GM19035 (cell line): ENCODE measurements around the gene KRTAP5-3.

Source experiments
- ATAC-seq: cut with Tn5 transposase; IDR thresholded peaks from one replicate; pipeline ENCODE4 v1.9.1; 2021; ENCODE audit not compliant: unreplicated experiment

Gene KRTAP5-3

GRCh38 chr11:1643146-1643690 is 35.0 kb upstream of the KRTAP5-3 start:
- no peak for ATAC-seq

GRCh38 chr11:1642288-1643145 is 34.3 kb upstream of the KRTAP5-3 start:
- ATAC-seq: no peak

GRCh38 chr11:1641096-1641495 is 32.8 kb upstream of the KRTAP5-3 start:
- ATAC-seq: no peak

GRCh38 chr11:1640076-1640946 is 32.0 kb upstream of the KRTAP5-3 start:
- no peak for ATAC-seq

- ATAC-seq: no peak
Observed at GRCh38 chr11:1639666-1640065, 31.4 kb upstream of the KRTAP5-3 start.

- no peak for ATAC-seq
Observed at GRCh38 chr11:1639102-1639620, 30.9 kb upstream of the KRTAP5-3 start.

- ATAC-seq: no peak
Observed at GRCh38 chr11:1638344-1638743, 30.1 kb upstream of the KRTAP5-3 start.

- no peak for ATAC-seq
Observed at GRCh38 chr11:1637628-1638027, 29.4 kb upstream of the KRTAP5-3 start.

- ATAC-seq: no peak
Observed at GRCh38 chr11:1636291-1636950, 28.2 kb upstream of the KRTAP5-3 start.

GRCh38 chr11:1633864-1634263 is 25.6 kb upstream of the KRTAP5-3 start:
- ATAC-seq: no peak

- ATAC-seq: no peak
Observed at GRCh38 chr11:1632053-1632714, 23.9 kb upstream of the KRTAP5-3 start.

GRCh38 chr11:1631066-1631568 is 22.9 kb upstream of the KRTAP5-3 start:
- ATAC-seq: no peak

GRCh38 chr11:1630271-1630670 is 22.0 kb upstream of the KRTAP5-3 start:
- no peak for ATAC-seq

GRCh38 chr11:1629326-1630185 is 21.3 kb upstream of the KRTAP5-3 start, which contains the start of gene KRTAP5-5:
Gene KRTAP5-5, plus strand, starts transcription at chr11:1629775. Its CDS starts 66 bp downstream, at chr11:1629841.
- no peak for ATAC-seq

- no peak for ATAC-seq
Observed at GRCh38 chr11:1628506-1629325, 20.5 kb upstream of the KRTAP5-3 start.

GRCh38 chr11:1625541-1625940 is 17.3 kb upstream of the KRTAP5-3 start:
- ATAC-seq: no peak

GRCh38 chr11:1624621-1625020 is 16.4 kb upstream of the KRTAP5-3 start:
- ATAC-seq: no peak

GRCh38 chr11:1623716-1624115 is 15.5 kb upstream of the KRTAP5-3 start:
- no peak for ATAC-seq
